ENCODE results near the gene GNPNAT1.
"Not testable (repeated sequence)": the region's sequence is repeated elsewhere in the genome, so short reads cannot be mapped to it uniquely, and the experiment has no call there.

The GNPNAT1 gene

DNA sequence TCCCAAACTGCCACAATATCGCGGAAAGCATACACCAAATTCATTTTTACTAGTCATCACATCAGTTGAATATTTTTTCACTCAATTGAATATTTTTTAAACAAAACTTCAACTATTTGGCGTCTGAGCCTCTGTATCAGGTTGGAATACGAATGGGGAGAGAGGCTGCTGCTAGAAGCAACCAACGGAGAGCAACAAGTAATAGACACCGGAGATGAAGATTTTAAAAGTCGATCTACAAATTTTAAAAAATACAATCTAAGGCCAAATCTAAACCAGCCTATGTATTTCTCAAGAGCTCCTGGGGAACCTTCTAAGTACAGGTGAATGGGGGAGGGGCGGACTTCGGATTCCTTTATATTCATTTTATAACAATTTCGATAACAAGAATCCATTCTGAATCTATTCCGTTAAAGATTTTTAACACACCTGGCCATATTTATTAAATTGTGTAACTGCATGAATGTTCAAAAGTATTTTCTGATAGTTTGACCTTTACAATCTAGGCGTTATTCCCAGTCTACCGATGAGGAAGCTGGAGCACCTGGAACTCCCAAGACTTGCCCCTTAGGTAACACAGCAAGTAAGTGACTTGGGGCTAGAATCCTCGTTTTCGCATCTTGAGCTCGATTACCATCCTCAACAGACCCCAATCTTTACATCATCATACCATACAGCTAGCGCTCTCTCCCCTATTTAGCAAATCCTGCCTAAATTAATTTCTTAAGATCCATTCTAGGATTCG is 1.2 kb downstream of the GNPNAT1 start:
- DNase-seq: no peak

DNA sequence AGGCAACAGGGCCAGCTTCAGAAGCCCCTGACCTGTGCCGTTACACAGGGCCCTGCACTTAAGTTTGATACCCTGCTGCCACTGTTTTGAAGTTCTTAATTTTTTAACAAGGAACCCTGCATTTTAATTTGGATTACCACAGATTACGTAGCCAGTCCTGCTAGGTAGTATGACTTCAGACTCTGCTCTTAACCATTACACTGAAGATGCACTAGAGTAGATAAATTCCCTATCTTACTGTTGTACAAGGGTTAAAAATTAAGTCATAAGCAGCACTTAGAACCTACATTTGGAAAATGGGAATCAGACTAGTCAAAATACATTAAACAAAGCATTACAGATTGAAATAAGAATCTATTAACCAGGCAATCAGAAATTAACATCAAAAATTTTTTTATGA is 2.3 kb downstream of the GNPNAT1 start:
- no peak for DNase-seq

DNA sequence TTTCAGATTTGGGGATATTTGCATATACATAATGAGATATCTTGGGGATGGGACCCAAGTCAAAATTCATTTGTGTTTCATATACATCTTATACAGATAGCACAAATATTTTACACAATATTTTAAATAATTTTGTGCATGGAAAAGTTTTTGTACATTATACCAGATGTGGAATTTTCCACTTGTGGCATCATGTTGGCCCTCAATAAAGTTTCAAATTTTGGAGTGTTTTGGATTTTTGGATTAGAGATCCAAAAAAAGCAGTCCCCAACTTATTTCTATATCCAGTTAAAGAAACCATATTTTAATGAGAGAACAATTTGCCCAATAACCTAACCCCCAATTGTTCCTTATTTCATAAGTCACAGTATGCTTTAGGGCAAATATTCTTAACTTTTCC is 4.5 kb downstream of the GNPNAT1 start:
- no peak for DNase-seq

DNA sequence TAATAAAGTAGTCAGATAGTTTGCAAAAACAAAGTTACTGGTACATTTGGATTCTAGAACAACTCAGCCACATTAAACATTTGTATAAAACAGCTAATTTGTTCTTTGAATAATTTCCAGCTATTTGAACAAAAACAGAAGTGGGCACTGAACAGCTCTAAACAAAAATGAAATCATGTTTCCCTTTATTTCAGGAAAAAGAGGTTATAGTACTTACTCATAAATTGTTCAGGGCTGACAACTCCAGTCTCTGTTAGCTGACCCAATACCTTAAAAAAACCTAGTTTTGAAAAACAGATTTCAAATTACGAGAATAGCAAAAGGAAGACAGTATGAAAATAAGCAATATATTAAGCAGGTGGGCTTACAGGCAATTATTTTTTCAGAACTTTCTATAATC is 8.2 kb downstream of the GNPNAT1 start:
- DNase-seq: no peak

DNA sequence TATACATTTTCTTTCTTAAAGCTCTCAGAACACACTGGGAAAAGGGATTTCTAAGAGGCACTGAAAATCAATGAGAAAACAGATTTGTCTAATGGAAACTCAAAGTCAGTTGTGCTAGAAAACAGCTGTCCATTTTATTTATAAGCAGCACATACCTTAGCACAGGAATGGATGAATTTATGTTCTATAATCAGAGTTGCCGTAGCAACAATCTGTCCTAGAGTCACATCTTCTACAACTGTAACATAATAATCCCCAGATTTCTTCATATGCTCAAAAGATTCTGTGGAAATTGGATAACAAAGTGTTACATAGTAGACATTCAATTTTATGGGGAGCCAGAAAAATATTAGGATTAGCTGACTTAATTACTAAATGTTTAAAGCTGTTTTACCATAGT is 9.8 kb downstream of the GNPNAT1 start:
- DNase-seq: no peak

DNA sequence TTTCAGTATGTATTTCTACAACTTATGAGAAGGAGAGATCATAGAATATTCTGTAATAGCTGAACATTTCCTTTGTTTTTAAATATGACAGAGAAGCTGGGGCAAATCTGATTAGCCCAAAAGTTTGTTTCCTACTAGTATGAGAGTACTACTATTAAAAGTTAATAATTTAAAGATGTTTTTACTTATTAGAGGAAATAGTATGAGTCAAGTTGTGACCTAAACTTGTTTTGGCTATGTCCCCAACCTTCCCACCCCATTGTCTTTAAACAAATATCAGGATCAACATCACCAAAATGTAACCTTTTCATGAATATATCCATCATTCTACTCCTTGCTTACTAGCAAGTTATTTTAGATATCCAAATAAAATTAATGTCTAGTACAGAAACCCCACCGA is 10.5 kb downstream of the GNPNAT1 start:
- no peak for DNase-seq

DNA sequence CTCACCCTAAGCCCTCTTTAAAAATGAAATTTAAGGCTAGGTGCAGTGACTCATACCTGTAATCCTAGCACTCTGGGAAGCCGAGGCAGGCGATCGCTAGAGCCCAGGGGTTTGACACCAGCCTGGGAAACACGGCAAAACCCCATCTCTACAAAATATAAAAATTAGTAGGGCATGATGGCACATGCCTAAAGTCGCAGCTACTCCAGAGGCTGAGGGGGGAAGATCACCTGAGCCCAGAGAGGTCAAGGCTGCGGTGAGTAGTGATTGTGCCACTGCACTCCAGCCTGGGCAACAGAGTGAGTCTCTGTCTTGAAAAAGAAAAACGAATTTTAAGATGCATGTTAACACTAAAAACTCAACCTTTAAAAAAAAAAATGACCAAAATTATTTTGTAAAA is 12.7 kb downstream of the GNPNAT1 start:
- DNase-seq: no peak

DNA sequence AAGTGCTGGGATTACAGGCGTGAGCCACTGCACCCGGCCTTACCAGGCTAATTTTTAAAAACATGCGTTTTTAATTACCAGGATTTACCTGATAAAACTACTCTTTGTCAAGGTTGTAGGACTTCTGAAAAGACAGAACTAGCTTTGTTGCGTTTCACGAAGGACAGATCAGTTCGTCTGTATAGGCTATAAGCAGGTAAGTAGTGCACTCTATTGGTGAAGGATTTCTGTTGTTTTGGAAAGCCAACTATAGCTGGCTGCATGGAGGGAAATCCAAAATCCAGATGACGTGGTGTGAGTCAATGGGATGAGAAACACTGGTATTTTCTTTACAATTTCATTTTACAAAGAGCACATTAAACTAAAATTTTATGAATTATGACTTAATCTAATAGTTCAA is 14.6 kb downstream of the GNPNAT1 start:
- no peak for DNase-seq

DNA sequence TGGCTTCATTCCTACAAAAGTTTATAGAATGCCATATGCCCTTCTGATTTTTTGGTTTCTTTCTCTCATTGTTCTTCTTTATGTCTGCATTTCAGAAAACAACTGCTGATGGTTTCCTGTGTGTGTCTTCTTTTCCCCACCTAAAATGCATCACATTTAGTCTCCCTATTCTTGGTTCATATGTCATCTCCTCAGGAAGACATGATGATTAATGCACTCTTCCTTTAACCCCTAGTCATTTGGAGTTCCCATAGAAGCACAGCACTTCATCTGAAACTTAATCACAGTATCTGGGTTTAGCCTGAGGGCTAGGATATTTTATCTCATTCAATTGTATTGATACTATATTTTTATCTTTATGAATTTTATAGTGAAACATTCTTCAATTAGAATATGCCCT is 21.5 kb downstream of the GNPNAT1 start:
- DNase-seq: no peak

DNA sequence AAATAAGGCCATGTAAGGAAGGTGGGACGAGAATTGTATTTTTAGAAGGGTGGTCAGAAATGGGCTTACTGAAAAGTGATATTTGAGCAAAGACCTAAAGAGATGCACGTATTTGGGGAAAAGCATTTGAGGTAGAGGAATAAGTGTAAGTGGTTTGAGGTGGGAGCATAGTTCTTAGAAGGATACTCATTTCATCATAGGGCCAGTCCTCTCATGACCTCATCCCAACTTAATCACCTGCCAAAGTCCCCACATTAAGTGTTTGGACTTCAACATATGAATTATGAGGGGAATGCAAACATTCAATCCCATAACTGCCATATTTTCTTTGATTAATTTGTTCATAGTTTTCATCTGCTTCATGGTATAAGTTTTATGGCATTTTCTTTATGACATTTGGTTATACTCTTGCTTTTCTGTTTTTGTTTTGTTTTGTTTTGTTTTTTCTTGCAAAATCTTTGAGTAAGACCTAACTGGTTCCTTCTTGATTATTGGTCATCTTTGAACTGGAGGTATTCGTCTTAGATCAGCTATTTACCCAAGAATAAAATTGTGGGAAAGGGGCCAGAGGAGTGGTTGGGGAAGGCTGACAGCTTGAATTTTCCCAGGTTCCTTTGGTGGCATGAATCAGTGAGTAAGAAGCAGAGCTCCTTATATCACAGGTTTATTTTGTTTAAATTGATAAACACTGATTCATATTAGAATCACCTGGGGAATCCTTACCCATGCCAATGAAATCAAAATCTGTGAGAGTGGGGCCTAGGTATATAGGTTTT is 24.2 kb downstream of the GNPNAT1 start:
- no peak for DNase-seq

DNA sequence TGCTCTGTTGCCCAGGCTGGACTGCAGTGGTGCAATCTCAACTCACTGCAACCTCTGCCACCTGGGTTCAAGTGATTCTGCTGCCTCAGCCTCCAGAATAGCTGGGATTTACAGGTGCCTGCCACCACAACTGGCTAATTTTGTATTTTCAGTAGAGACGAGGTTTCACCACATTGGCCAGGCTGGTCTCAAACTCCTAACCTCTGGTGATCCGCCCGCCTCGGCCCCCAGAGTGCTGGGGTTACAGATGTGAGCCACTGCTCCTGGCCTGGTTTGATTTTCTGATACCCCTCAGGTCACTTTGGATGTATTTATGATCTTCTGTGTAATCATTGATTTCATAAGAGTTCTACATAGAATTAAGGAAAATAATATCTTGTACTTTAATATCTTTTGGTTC is 28.5 kb downstream of the GNPNAT1 start:
- not testable (repeated sequence) for DNase-seq

DNA sequence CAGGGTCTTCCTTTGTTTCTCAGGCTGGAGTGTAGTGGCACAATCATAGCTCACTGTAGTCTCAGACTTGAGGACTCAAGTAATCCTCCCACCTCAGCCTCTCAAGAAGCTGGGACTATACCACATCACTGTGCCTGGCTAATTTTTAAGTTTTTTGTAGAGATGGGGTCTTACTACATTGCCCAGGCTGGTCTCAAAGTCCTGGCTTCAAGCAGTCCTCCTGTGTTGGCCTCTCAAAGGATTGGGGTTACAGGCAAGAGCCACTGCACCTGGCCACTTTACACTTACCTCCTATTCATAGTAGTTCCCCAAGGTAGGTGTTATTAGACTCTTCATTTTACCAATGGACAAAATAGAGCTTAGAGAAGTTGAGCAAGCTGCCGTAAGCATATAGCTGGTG is 32.3 kb downstream of the GNPNAT1 start:
- no peak for DNase-seq

DNA sequence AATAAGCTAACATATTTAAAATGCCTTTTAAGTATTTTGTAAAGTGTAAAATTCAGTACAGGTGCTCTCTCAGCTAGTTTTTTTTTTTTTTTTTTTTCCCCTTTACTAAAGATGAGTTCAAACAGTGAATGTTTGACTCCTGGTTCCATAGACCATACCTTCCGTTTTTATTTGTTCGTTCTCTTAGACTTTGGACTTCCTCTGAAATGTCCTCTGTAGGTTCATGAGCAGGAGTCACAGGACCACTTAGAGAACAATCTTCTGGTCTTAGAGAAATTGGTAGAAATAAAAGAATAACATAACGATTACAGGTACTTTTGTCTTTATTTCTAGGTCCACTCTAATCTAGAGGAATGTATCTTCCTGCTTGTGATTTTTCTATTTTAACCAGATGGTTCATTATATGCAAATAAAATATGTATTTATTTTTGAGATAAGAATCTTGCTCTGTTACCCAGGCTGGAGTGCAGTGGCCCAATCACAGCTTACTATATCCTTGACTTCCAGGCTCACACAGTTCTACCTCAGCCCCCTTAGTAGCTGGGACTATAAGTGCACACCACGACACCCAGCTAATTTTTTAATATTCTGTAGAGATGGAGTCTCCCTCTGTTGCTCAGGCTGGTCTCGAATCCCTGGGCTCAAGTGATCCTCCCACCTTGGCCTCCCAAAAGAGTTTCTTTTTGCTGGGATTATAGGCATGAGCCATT is 35.6 kb downstream of the GNPNAT1 start:
- DNase-seq: no peak

DNA sequence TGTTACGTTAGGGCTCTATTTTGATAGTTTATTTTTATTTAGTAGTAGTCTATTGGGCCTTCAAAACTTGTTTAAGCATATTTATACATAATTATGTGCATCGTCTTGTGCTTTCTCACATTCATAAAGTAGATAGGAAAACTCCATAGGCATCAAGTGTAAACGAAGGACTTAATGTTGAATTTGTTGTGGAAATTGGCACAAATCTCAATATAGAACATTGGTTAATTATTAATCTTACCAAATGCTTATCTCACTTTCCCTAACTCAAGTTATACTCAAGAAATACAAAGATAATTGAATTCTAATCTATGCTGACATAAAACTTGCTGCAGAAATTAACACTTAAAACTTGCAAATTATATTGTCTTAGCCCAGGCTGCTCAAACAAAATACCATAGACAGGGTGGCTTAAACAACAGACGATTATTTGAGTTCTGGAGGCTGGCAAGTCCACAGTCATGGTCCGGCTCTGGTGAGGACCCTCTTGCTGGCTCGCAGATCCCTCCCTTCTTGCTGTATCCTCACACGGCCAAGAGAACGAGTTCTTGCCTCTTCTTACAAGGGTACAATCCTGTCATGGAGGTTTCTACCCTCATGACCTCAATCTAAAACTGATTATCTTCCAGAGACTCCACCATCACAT is 42.6 kb downstream of the GNPNAT1 start:
- DNase-seq: no peak

DNA sequence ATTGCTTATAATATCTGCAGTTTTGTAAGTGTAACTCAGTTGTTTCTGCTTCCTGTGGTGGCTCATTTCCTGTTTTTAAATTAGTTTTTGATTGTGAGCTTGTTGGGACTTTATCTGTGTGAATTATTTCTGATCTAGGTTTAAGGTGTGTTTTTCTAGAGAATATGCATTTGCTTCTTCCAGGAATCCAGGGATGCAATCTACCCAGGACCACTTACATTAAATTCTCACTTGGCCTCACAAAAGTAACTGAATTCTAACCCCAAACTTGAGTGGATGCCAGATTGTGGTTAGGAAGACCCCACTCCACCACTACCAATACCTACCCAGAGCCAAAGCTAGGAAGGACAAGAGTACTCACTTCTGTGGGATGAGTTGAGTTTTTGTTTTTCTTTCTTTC is 49.5 kb downstream of the GNPNAT1 start:
- no peak for DNase-seq

DNA sequence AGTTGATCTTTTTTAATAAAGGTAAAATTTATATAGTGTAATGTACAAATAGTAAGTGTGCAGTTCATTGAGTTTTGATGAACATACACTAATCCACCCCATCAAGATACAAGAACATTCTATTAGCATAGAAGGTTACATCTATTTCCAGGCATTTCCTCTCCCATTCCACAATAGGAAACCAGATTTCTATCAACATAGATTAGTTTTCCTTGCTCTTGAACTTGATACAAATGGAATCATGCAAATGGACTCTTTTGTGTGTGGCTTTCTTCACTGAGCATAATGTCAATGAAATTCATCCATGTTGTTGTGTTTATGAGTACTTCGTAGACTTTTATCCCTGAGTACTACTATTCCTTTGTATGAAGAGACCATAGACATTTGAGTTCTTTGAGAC is 50.7 kb downstream of the GNPNAT1 start:
- DNase-seq: no peak

DNA sequence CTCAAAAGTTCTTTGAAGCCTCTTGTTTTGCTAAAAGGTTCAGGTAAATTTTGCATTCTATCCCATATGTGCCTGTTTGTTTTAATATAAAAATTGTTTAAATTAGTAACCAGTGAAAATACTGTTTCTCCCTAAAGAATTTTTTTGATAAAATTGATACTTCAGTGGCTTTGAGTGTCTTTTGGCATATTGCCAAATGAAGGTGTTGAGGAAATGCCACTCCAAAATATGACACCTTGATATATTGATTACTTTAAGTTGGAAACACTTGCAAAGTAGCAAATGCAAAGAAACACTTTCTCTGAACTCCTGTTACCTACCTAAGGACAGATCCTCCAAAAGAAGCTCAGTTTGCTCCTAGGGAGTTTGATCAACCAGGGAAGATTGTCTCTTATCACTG is 53.0 kb downstream of the GNPNAT1 start:
- no peak for DNase-seq

DNA sequence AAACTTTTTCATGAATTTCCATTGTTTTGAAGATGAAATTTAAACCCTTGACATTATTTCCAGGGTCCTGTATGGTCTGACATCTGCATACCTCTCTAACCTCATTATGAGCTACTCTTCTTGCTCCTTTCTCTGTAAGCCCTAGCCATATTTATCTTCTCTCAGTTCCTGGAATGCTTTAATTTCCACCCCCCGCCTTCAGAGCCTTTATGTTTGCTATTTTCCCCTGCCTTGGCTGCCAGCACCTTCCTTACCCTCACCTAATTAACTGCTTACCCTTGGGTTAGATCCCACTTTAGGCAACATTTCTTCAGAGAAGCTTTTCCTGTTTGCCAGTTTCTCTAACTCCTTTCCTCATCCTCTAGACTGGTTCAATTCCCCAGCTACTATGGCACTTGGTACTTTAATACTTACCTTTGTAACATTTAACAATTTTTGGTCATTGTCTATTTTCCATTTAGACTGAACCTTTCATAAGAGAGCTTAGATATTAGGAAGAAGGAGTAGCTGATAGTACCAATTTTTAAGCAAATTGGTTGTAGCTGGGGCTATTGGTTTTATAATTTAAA is 55.4 kb downstream of the GNPNAT1 start:
- DNase-seq: no peak

DNA sequence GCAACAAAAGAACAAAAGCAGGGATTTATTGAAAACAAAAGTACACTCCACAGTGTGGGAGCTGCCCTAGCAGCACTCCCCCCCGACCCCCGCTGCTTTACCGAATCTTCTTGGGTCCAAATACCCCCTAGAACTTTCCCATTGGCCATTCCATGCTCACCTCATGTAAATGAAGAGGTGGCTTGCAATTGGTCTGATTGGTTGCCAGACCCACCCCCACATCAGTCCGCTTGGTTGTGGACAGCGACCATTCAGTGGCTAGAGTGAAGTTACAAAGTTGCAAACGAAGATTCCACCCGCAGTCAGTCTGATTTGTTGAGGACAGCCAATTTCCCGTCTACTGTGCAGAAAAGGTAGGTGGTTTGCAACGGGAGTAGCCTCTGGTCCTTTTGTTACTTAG is 57.6 kb downstream of the GNPNAT1 start:
- no peak for DNase-seq

DNA sequence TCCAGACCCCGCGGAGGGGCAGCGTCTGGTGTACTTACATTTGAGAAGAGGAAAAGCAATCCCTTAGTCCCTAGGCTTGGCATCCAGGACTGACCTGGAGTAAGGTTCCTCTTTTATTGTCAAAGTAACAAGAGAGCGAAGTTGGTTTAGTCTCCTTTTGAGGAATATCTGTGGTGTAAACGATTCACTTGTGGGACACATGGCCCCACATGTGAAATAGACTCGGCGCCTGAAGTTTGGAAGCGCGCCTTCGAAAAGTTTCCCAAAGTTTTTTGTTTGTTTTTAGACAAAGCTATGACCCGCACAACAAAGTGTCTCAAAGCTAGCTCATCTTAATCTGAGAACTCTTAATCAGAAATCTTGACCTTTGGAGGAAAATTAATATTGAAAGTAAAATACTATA is 60.7 kb downstream of the GNPNAT1 start:
- peak in 1 of 56 donors; percentile 37 for DNase-seq

DNA sequence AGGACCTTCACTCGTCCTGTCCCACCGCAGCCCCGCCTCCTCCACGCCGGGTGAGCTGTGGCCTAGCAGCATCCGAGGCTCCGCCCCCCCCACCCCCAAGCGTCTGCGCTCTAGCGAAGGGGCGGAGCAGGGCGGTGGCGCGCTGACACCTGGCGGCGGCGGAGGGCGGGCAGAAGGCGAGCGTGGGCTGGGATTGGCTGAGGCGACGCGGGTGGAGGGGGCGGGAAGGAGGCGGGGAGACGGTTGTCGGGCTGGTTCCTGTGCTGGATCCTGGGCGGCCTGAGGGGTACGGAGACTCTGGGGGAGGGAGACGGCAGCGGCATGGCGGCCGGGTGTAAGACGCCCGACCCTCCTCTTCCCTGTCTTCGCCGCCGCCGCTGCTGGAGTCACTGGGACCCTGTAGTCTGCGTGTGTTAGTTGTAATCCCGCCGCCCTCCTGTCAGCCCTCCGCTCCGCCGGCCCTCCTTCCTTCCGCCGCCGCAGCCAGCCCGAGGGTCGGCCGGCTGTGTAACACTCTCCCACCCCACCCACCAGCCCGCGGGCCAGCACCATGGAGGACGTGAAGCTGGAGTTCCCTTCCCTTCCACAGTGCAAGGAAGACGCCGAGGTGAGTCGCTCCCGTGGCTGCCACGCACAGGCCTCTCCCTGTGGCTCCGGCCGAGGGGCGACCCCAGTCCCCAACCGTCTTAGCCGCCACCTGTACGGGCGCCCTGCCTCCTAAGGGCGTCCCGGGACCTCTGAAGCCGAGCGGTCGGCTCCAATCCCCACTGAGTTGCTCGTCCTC is 61.3 kb downstream of the GNPNAT1 start, which contains the start of gene STYX:
Gene STYX, plus strand, starts transcription at position 242 of the 784 bp plus-strand sequence. Its CDS starts 309 bp downstream, at position 551.
- DNase-seq: peak; percentile 79 to 99 (median 95)

All from nucleus accumbens (tissue), 56 donors.